Transverse colon (tissue), 4 donors: Measurements from ENCODE around the gene NOC2L.

Source experiments
- EP300 ChIP-seq: sonication (generic); formaldehyde crosslinking; IDR thresholded peaks from one replicate; pipeline ENCODE4 v1.6.1; 2017; ENCODE audit warnings: antibody characterized with exemption, low read depth
- POLR2A ChIP-seq: fragments of 450-650 bp; IDR thresholded peaks from one replicate; pipeline ENCODE4 v1.6.1; 2016; ENCODE audit warnings: antibody characterized with exemption, mild to moderate bottlenecking, moderate library complexity
- POLR2AphosphoS5 ChIP-seq, 3 donors: sonication (generic); formaldehyde crosslinking; IDR thresholded peaks; one replicate each; pipeline ENCODE4 v1.6.1; 2016; ENCODE audit warnings: antibody characterized with exemption in 3 of 3
- TF ChIP-seq, protein P1 (sequence below), 5 experiments: fragments of 200-600 bp in 3 of 5; fragments of 450-650 bp in 2 of 5; sonication (generic) in 3 of 5; IDR thresholded peaks; 1 replicate in 2 of 5; 2 replicates in 3 of 5; pipeline ENCODE4 v1.5.1; 2016 to 2017; ENCODE audit warnings: antibody characterized with exemption in 5 of 5, inconsistent platforms in 3 of 5, mild to moderate bottlenecking in 2 of 5, moderate library complexity in 1 of 5

DNA sequence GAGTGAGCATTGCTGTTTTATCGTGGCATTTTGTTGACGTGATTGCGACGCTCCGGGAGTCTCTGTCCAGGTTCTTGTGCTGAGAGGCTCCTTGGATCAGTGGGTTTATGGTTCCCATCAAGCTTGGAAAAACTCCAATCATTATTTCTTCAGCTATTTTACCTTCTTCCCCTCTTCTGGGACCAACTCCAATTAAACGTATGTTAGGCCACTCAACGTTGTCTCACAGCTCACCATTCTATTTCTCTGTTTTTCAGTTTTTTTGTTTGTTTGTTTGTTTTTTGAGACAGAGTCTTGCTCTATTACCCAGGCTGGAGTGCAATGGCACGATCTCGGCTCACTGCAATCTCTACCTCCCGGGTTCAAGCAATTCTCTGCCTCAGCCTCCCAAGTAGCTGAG lies 32.8 kb upstream of the NOC2L start:
- TF ChIP-seq, protein P1, sequence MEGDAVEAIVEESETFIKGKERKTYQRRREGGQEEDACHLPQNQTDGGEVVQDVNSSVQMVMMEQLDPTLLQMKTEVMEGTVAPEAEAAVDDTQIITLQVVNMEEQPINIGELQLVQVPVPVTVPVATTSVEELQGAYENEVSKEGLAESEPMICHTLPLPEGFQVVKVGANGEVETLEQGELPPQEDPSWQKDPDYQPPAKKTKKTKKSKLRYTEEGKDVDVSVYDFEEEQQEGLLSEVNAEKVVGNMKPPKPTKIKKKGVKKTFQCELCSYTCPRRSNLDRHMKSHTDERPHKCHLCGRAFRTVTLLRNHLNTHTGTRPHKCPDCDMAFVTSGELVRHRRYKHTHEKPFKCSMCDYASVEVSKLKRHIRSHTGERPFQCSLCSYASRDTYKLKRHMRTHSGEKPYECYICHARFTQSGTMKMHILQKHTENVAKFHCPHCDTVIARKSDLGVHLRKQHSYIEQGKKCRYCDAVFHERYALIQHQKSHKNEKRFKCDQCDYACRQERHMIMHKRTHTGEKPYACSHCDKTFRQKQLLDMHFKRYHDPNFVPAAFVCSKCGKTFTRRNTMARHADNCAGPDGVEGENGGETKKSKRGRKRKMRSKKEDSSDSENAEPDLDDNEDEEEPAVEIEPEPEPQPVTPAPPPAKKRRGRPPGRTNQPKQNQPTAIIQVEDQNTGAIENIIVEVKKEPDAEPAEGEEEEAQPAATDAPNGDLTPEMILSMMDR (IDR thresholded peaks at IDR 0.05), result no peak
- TF ChIP-seq EP300 (no peak), POLR2A (no peak), POLR2AphosphoS5 (IDR thresholded peaks at IDR 0.05) (no peak)
